Aorta (tissue), 5 donors: ENCODE data around the gene ZW10. TPM values are rescaled to one million over a fixed set of nuclear protein-coding genes. Genes with fewer than 3 reads are reported as not detected.

Source experiments
- ATAC-seq: fragments of 200-7000 bp; cut with Tn5 transposase; one replicate; pipeline ENCODE4 v1.9.1; 2022; ENCODE audit warnings: moderate library complexity; ENCODE audit not compliant: low FRiP score
- DNase-seq, 2 donors: peaks; one replicate each; pipeline ENCODE4 v3.0.0-alpha.2; 2020
- H3K27ac ChIP-seq, 2 donors: one replicate each; pipeline ENCODE4 v1.5.1; 2013; ENCODE audit warnings: low read length in 2 of 2, mild to moderate bottlenecking in 2 of 2, moderate library complexity in 2 of 2, control low read depth in 1 of 2, inconsistent platforms in 1 of 2, low read depth in 1 of 2
- H3K27me3 ChIP-seq, 2 donors: one replicate each; pipeline ENCODE4 v1.6.1; 2013; ENCODE audit warnings: control low read depth in 1 of 2, low read length in 1 of 2, mild to moderate bottlenecking in 1 of 2, moderate library complexity in 1 of 2; ENCODE audit not compliant: insufficient read depth in 2 of 2, control insufficient read depth in 1 of 2
- H3K36me3 ChIP-seq, 2 donors: one replicate each; pipeline ENCODE4 v1.6.1; 2013; ENCODE audit warnings: control low read depth in 1 of 2, low read length in 1 of 2, mild to moderate bottlenecking in 1 of 2; ENCODE audit not compliant: insufficient read depth in 2 of 2, control insufficient read depth in 1 of 2
- H3K4me1 ChIP-seq, 2 donors: one replicate each; pipeline ENCODE4 v1.6.1; 2013; ENCODE audit warnings: low read length in 2 of 2, control low read depth in 1 of 2, mild to moderate bottlenecking in 1 of 2, moderate library complexity in 1 of 2; ENCODE audit not compliant: insufficient read depth in 2 of 2, control insufficient read depth in 1 of 2
- H3K4me3 ChIP-seq, 2 donors: one replicate each; pipeline ENCODE4 v1.5.1; 2013; ENCODE audit warnings: low read length in 2 of 2, control low read depth in 1 of 2, mild to moderate bottlenecking in 1 of 2
- H3K9me3 ChIP-seq: one replicate; pipeline ENCODE4 v1.6.1; 2013; ENCODE audit warnings: mild to moderate bottlenecking, low read length; ENCODE audit not compliant: control insufficient read depth
- WGBS, 2 donors: extraction: QIAGEN DNeasy Blood & Tissue Kit; methylation state at CpG; one replicate each; pipeline ENCODE4 v1.1.7; 2013; 5-methylcytosine and 5-hydroxymethylcytosine counted together
- intact Hi-C, 2 donors: fragments of 100-400 bp; cut with DNase I; formaldehyde crosslinking; loops; one replicate each; pipeline versions ENCODE4 v1.14.2 to v1.15.0; 2022
- polyA plus RNA-seq, 2 donors: library from polyadenylated mRNA; stranded (reverse); fragments of 200-250 nt; gene quantifications; one replicate each; pipeline ENCODE4 v1.2.3, GENCODE V29; 2013
- total RNA-seq, 2 donors: library from RNA; stranded (reverse); fragmentation: NEBNext Ultra II Directional; extraction: Animal tissue kit (Norgen Biotek cat#: 25700); gene quantifications; one replicate each; pipeline ENCODE4 v1.2.1, GENCODE V29; 2021
- donor health status: healthy with polysubstance abuse.
- donor health status: Bipolar disorder and iron deficiency.
- donor health status: DM: no; HTN: no; CAD: no.
- donor health status: DM: no; HTN: no; CAD: no.
- donor health status: DM: yes; HTN: yes; CAD: no.

Gene ZW10
- total and polyA plus RNA-seq, 4 donors = 6.4 to 12.0 (median 9.4) TPM

GRCh38 chr11:113685654-113686359 is 87.7 kb downstream of the ZW10 start:
- DNase-seq (no peak), ATAC-seq (no peak)
- 74 to 76% methylated on average over 2 of the region's 2 CpGs for WGBS, 2 donors
- Histone ChIP-seq H3K9me3 (no peaks in the 10 kb centered on the region), H3K4me1 (no peaks in the 10 kb centered on the region), H3K4me3 (no peak overlapping the region), H3K27ac (no peak overlapping the region), H3K36me3 (no peaks in the 10 kb centered on the region), H3K27me3 (no peaks in the 10 kb centered on the region)
- intact Hi-C loops = loop anchor here in 1 of 2 donors (10.0 kb wide), 1 partner anchor 121 kb away; no protein-coding TSS in a partner anchor

GRCh38 chr11:113684496-113684895 is 89.0 kb downstream of the ZW10 start:
- Histone ChIP-seq H3K9me3 (no peaks in the 10 kb centered on the region), H3K4me3 (no peak overlapping the region), H3K27me3 (no peaks in the 10 kb centered on the region), H3K27ac (no peak overlapping the region), H3K4me1 (no peaks in the 10 kb centered on the region), H3K36me3 (no peaks in the 10 kb centered on the region)
- 22 to 37% methylated on average over 5 of the region's 5 CpGs for WGBS, 2 donors
- DNase-seq (no peak), ATAC-seq (no peak)
- intact Hi-C loops = loop anchor here in 1 of 2 donors (10.0 kb wide), 1 partner anchor 120 kb away; no protein-coding TSS in a partner anchor

- Histone ChIP-seq H3K27me3 (no peaks in the 10 kb centered on the region), H3K9me3 (no peaks in the 10 kb centered on the region), H3K36me3 (no peaks in the 10 kb centered on the region), H3K4me3 (no peak overlapping the region), H3K27ac (no peak overlapping the region), H3K4me1 (no peaks in the 10 kb centered on the region)
- DNase-seq (no peak), ATAC-seq (no peak)
- WGBS, 2 donors = 87 to 91% methylated on average over 6 of the region's 6 CpGs
- intact Hi-C loops = loop anchor here in 1 of 2 donors (10.0 kb wide), 1 partner anchor 119 kb away; no protein-coding TSS in a partner anchor
Measured at GRCh38 chr11:113683481-113684046, 89.9 kb downstream of the ZW10 start.

Other genes starting within 250 kb of the ZW10 start
- 1 to 10 TPM; 1.8 to 2.2 TPM for gene TMPRSS5, start 67.4 kb downstream of the ZW10 start, total RNA-seq
- 1 to 10 TPM in 1 of 2 donors, not detected in 1; 2.0 TPM for gene TMPRSS5, start 67.4 kb downstream of the ZW10 start, polyA plus RNA-seq
- not detected for gene CLDN25, start 6.1 kb upstream of the ZW10 start, total RNA-seq
- gene CLDN25, start 6.1 kb upstream of the ZW10 start, polyA plus RNA-seq = not detected
- gene USP28, start 101.9 kb upstream of the ZW10 start, total RNA-seq = 10 to 100 TPM; 26.2 to 28.5 TPM
- gene USP28, start 101.9 kb upstream of the ZW10 start, polyA plus RNA-seq = 1 to 10 TPM; 8.4 to 8.8 TPM
- not detected for gene HTR3B, start 131.1 kb upstream of the ZW10 start, total RNA-seq
- not detected for gene HTR3B, start 131.1 kb upstream of the ZW10 start, polyA plus RNA-seq
- gene HTR3A, start 201.4 kb upstream of the ZW10 start, total RNA-seq = not detected
- gene HTR3A, start 201.4 kb upstream of the ZW10 start, polyA plus RNA-seq = under 1 TPM in 1 of 2 donors, not detected in 1; 0.20 TPM